GM23338 (cell line): ENCODE data around the gene WT1. TPM values are rescaled to one million over a fixed set of nuclear protein-coding genes. Genes with fewer than 3 reads are reported as not detected.

Experiments
- ATAC-seq: fragments of 200-7000 bp; cut with Tn5 transposase; 3 replicates; pipeline ENCODE4 v1.9.1; 2020
- DNase-seq: peaks from one replicate; pipeline ENCODE4 v3.0.0-alpha.2; 2015; ENCODE audit warnings: low spot score
- H2AFZ ChIP-seq: fragments of 200-600 bp; sonication (generic); 2 replicates; pipeline ENCODE4 v1.8.0; 2016; ENCODE audit warnings: antibody characterized with exemption, mild to moderate bottlenecking, moderate library complexity
- H3F3A ChIP-seq: fragments of 200-600 bp; sonication (generic); replicated peaks from 2 replicates; pipeline ENCODE4 v1.8.0; 2017; ENCODE audit warnings: antibody characterized with exemption, mixed run types, low read depth
- H3K27ac ChIP-seq: fragments of 200-600 bp; sonication (generic); 2 replicates; pipeline ENCODE4 v1.6.1; 2016; ENCODE audit warnings: low read depth
- H3K27me3 ChIP-seq: fragments of 200-600 bp; sonication (generic); 2 replicates; pipeline ENCODE4 v1.8.0; 2016; ENCODE audit warnings: mild to moderate bottlenecking, mixed run types, moderate library complexity; ENCODE audit not compliant: insufficient read depth
- H3K36me3 ChIP-seq: fragments of 200-600 bp; sonication (generic); 2 replicates; pipeline ENCODE4 v1.8.0; 2016; ENCODE audit warnings: mild to moderate bottlenecking; ENCODE audit not compliant: insufficient read depth
- H3K4me1 ChIP-seq: fragments of 200-600 bp; sonication (generic); 2 replicates; pipeline ENCODE4 v1.8.0; 2016; ENCODE audit warnings: mild to moderate bottlenecking, moderate library complexity; ENCODE audit not compliant: insufficient read depth
- H3K4me2 ChIP-seq: fragments of 200-600 bp; sonication (generic); 2 replicates; pipeline ENCODE4 v1.7.1; 2017; ENCODE audit warnings: mixed run types
- H3K4me3 ChIP-seq: fragments of 200-600 bp; sonication (generic); 2 replicates; pipeline ENCODE4 v1.6.1; 2016; ENCODE audit warnings: mixed run types
- H3K79me2 ChIP-seq: fragments of 200-600 bp; sonication (generic); replicated peaks from 2 replicates; pipeline ENCODE4 v1.8.0; 2017; ENCODE audit warnings: mild to moderate bottlenecking; ENCODE audit not compliant: insufficient read depth
- H3K9me2 ChIP-seq: fragments of 200-600 bp; sonication (generic); 2 replicates; pipeline ENCODE4 v1.8.0; 2017; ENCODE audit not compliant: insufficient read depth
- H4K20me1 ChIP-seq: fragments of 200-600 bp; sonication (generic); replicated peaks from 2 replicates; pipeline ENCODE4 v1.8.0; 2017; ENCODE audit warnings: mild to moderate bottlenecking; ENCODE audit not compliant: insufficient read depth
- H3K27ac Mint-ChIP-seq: 2 replicates; pipeline ENCODE4 v1.8.0; 2020; ENCODE audit warnings: inconsistent platforms, mild to moderate bottlenecking, moderate library complexity, mixed read lengths
- H3K27me3 Mint-ChIP-seq: 3 replicates; pipeline ENCODE4 v1.8.0; 2022; ENCODE audit warnings: low read depth, mild to moderate bottlenecking, moderate library complexity, mixed read lengths, inconsistent platforms; ENCODE audit not compliant: insufficient read depth, poor library complexity
- H3K36me3 Mint-ChIP-seq: 3 replicates; pipeline ENCODE4 v1.8.0; 2021; ENCODE audit warnings: low read depth, mild to moderate bottlenecking, inconsistent platforms, moderate library complexity, mixed read lengths
- H3K4me1 Mint-ChIP-seq: 3 replicates; pipeline ENCODE4 v1.8.0; 2020; ENCODE audit warnings: mild to moderate bottlenecking, inconsistent platforms, mixed read lengths
- H3K4me3 Mint-ChIP-seq: 3 replicates; pipeline ENCODE4 v1.8.0; 2021; ENCODE audit warnings: moderate library complexity, mild to moderate bottlenecking, inconsistent platforms, mixed read lengths
- H3K9me3 Mint-ChIP-seq: 3 replicates; pipeline ENCODE4 v1.8.0; 2020; ENCODE audit warnings: moderate library complexity, mild to moderate bottlenecking, inconsistent platforms, mixed read lengths
- CREB1 ChIP-seq: fragments of 250-450 bp; sonication (Bioruptor Pico); IDR thresholded peaks from 2 replicates; pipeline ENCODE4 v1.5.0; 2020; ENCODE audit warnings: low read depth, mild to moderate bottlenecking, moderate library complexity
- NANOG ChIP-seq: IDR thresholded peaks from 2 replicates; pipeline ENCODE4 v1.6.1; 2016; ENCODE audit warnings: antibody characterized with exemption, borderline replicate concordance
- POLR2AphosphoS5 ChIP-seq: IDR thresholded peaks from 2 replicates; pipeline ENCODE4 v1.6.1; 2016; ENCODE audit warnings: antibody characterized with exemption, low read depth
- ZNF331 ChIP-seq: fragments of 250-450 bp; sonication (Bioruptor Pico); IDR thresholded peaks from 2 replicates; pipeline ENCODE4 v1.5.0; 2020; ENCODE audit warnings: low read depth, mild to moderate bottlenecking, moderate library complexity
- ZNF462 ChIP-seq: fragments of 250-450 bp; sonication (Bioruptor Pico); IDR thresholded peaks from 2 replicates; pipeline ENCODE4 v1.5.0; 2020; ENCODE audit warnings: mild to moderate bottlenecking, moderate library complexity
- polyA plus RNA-seq: library from polyadenylated mRNA; unstranded; fragments of >200 nt; fragmentation: Nextera tagmentation; extraction: Ambion mirVana; gene quantifications from 2 replicates; pipeline ENCODE4 v1.2.1, GENCODE V29; 2016
- total RNA-seq: library from RNA; depleted of rRNA; stranded (reverse); fragments of >200 nt; shearing (Covaris generic); gene quantifications from 2 replicates; pipeline ENCODE4 v1.2.3, GENCODE V29; 2014
- TF ChIP-seq, protein P1 (sequence below), 2 experiments: fragments of 200-600 bp in 1 of 2; sonication (generic) in 1 of 2; conservative IDR thresholded peaks; 2 replicates each; pipeline versions ENCODE4 v1.5.1 to v1.6.1; 2016 to 2017; ENCODE audit warnings: antibody characterized with exemption in 2 of 2, low read depth in 2 of 2, mild to moderate bottlenecking in 2 of 2, moderate library complexity in 1 of 2

WT1 gene
- total and polyA plus RNA-seq, 2 experiments from 2014 or later: 0.21 TPM; not detected in 1

DNA sequence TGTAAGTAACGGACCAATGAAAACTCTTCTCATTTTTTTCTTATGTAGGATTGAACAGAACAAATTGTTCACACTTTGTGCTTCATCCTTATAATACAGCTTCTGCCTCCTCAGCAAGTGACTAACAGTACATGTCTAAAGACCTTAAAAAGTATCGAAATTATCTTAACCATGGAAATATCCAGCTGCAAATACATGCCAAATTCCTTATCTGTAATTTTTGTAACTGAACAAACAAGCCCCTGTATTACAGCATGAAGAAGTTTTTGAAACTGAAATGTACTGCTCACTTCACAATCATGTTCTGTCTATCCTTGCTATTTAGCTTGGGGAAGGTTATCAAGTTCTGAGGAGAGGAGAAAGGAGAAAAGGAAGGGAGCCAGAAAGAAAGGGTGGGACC is 20.4 kb downstream of the WT1 start (continued):
- TF ChIP-seq ZNF462 (CRISPR knock-in tag): no peak
- no peak for TF ChIP-seq ZNF331 (CRISPR knock-in tag)

GRCh38 chr11:32411942-32412615 is 23.3 kb downstream of the WT1 start:
- Histone ChIP-seq H3K4me2 (no peak overlapping the region), H3K9me2 (peaks cover 7% of the 10 kb centered on the region; the same call in 1 of the 2 replicates), H3K4me1 (peaks cover 6% of the 10 kb centered on the region; the same call in 1 of the 2 replicates), H3K27me3 (no peaks in the 10 kb centered on the region), H2AFZ (peak overlapping the region; percentile 63), H3K36me3 (no peaks in the 10 kb centered on the region), H3F3A (no peaks in the 10 kb centered on the region), H3K4me3 (no peak overlapping the region), H4K20me1 (no peaks in the 10 kb centered on the region), H3K79me2 (no peaks in the 10 kb centered on the region), H3K27ac (no peak overlapping the region)
- no peak overlapping the region for H3K4me3 Mint-ChIP-seq
- no peak overlapping the region for H3K27ac Mint-ChIP-seq
- ATAC-seq (no peak), DNase-seq (no peak)
- no peaks in the 10 kb centered on the region for H3K36me3 Mint-ChIP-seq
- peaks cover 14% of the 10 kb centered on the region for H3K27me3 Mint-ChIP-seq
- no peaks in the 10 kb centered on the region for H3K9me3 Mint-ChIP-seq
- H3K4me1 Mint-ChIP-seq: peaks cover 12% of the 10 kb centered on the region
- TF ChIP-seq CREB1: no peak
- no peak for TF ChIP-seq POLR2AphosphoS5
- TF ChIP-seq ZNF331 (CRISPR knock-in tag): no peak
- TF ChIP-seq ZNF462 (CRISPR knock-in tag): no peak
- TF ChIP-seq NANOG: no peak
- TF ChIP-seq, protein P1, sequence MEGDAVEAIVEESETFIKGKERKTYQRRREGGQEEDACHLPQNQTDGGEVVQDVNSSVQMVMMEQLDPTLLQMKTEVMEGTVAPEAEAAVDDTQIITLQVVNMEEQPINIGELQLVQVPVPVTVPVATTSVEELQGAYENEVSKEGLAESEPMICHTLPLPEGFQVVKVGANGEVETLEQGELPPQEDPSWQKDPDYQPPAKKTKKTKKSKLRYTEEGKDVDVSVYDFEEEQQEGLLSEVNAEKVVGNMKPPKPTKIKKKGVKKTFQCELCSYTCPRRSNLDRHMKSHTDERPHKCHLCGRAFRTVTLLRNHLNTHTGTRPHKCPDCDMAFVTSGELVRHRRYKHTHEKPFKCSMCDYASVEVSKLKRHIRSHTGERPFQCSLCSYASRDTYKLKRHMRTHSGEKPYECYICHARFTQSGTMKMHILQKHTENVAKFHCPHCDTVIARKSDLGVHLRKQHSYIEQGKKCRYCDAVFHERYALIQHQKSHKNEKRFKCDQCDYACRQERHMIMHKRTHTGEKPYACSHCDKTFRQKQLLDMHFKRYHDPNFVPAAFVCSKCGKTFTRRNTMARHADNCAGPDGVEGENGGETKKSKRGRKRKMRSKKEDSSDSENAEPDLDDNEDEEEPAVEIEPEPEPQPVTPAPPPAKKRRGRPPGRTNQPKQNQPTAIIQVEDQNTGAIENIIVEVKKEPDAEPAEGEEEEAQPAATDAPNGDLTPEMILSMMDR (conservative IDR thresholded peaks at IDR 0.05; ENCODE audit: low read depth in 2 of 2): no peak
